ENCODE data around the gene PJA2. TPM values are rescaled to one million over a fixed set of nuclear protein-coding genes. Genes with fewer than 3 reads are reported as not detected.

PJA2 gene
- total RNA-seq, 4 donors from 2014 or later = 43.5 to 68.1 (median 65.0) TPM

GRCh38 chr5:109378095-109378494, 31.7 kb downstream of the PJA2 start:
- 91% methylated on average over 2 of the region's 2 CpGs for WGBS
- Histone ChIP-seq H3K4me3 (no peak overlapping the region), H3K27ac (no peak overlapping the region), H3K9me3 (no peaks in the 10 kb centered on the region), H3K4me1 (peaks cover 8% of the 10 kb centered on the region), H3K36me3 (peaks cover 44% of the 10 kb centered on the region), H3K27me3 (no peaks in the 10 kb centered on the region)
- TF ChIP-seq EP300 (IDR thresholded peaks at IDR 0.05) = no peak
- no peak for TF ChIP-seq POLR2A (IDR thresholded peaks at IDR 0.05)
- no peak for TF ChIP-seq POLR2AphosphoS5 (IDR thresholded peaks at IDR 0.05)
- no peak for TF ChIP-seq CTCF (IDR thresholded peaks at IDR 0.05)
- DNase-seq (ENCODE audit: low spot score in 2 of 2) = no peak

- H3K9me3 ChIP-seq = no peaks in the 10 kb centered on the region
- TF ChIP-seq EP300 (IDR thresholded peaks at IDR 0.05) (no peak), POLR2A (IDR thresholded peaks at IDR 0.05) (no peak), CTCF (IDR thresholded peaks at IDR 0.05) (no peak), POLR2AphosphoS5 (IDR thresholded peaks at IDR 0.05) (no peak)
- peaks cover 8% of the 10 kb centered on the region for H3K4me1 ChIP-seq
- no peaks in the 10 kb centered on the region for H3K27me3 ChIP-seq
- no peak overlapping the region for H3K27ac ChIP-seq
- no peak overlapping the region for H3K4me3 ChIP-seq
- DNase-seq (ENCODE audit: low spot score in 2 of 2) = no peak
- H3K36me3 ChIP-seq = peaks cover 26% of the 10 kb centered on the region
These were observed 35.1 kb downstream of the PJA2 start for GRCh38 chr5:109374625-109375024.

DNA sequence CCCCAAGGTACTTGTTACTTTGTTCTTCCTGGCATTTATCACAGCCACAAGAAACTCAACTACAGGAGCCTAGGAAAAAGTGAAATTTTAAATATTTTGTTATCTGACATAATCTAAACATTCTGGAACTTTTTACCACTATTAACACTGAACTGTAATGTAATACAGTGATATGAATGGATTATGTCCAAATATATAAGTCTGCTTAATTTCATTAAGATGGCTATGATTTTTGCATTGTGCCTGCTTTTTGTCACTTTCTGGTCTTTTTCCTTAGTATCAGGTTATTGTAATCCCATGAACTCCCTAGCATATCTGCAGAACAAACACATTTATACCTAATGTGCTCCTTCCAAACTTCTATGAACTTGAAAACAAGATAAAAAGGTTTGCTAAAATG, 35.8 kb downstream of the PJA2 start:
- no peak overlapping the region for H3K4me3 ChIP-seq
- H3K27me3 ChIP-seq = no peaks in the 10 kb centered on the region
- peaks cover 8% of the 10 kb centered on the region for H3K4me1 ChIP-seq
- DNase-seq (ENCODE audit: low spot score in 2 of 2) = no peak
- no peak for TF ChIP-seq POLR2AphosphoS5 (IDR thresholded peaks at IDR 0.05)
- TF ChIP-seq CTCF (IDR thresholded peaks at IDR 0.05) = no peak
- no peak for TF ChIP-seq POLR2A (IDR thresholded peaks at IDR 0.05)
- TF ChIP-seq EP300 (IDR thresholded peaks at IDR 0.05) = no peak
- H3K36me3 ChIP-seq = peaks cover 26% of the 10 kb centered on the region
- no peaks in the 10 kb centered on the region for H3K9me3 ChIP-seq
- H3K27ac ChIP-seq = no peak overlapping the region

DNA sequence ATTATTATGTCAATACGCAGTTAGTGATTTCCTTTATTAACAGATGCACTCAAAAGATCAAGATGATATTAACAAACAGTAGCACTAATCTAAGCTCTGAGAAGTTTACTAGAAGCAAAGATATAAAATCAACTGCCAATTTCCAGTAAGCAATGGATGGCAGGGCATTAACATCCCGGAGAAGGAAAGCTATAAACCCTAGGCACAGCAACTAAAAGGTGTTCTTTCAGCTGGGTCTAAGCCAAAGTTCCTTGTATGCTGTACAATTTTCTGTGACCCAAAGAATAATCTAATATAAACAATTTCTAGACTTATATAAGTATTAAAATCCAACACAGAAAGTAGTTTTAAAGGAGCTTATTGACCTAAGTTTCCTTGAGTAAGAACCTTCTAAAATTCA, 39.4 kb downstream of the PJA2 start:
- Histone ChIP-seq H3K4me3 (no peak overlapping the region), H3K36me3 (peaks cover 34% of the 10 kb centered on the region), H3K9me3 (no peaks in the 10 kb centered on the region), H3K4me1 (peaks cover 2% of the 10 kb centered on the region), H3K27me3 (no peaks in the 10 kb centered on the region), H3K27ac (no peak overlapping the region)
- no peak for TF ChIP-seq POLR2AphosphoS5 (IDR thresholded peaks at IDR 0.05)
- no peak for TF ChIP-seq CTCF (IDR thresholded peaks at IDR 0.05)
- no peak for TF ChIP-seq POLR2A (IDR thresholded peaks at IDR 0.05)
- no peak for TF ChIP-seq EP300 (IDR thresholded peaks at IDR 0.05)
- WGBS = 84% methylated on average over 2 of the region's 2 CpGs
- no peak for DNase-seq (ENCODE audit: low spot score in 2 of 2)

GRCh38 chr5:109365653-109366052, 44.1 kb downstream of the PJA2 start:
- Histone ChIP-seq H3K4me3 (no peak overlapping the region), H3K4me1 (no peaks in the 10 kb centered on the region), H3K27me3 (no peaks in the 10 kb centered on the region), H3K27ac (no peak overlapping the region), H3K36me3 (peaks cover 53% of the 10 kb centered on the region), H3K9me3 (no peaks in the 10 kb centered on the region)
- DNase-seq (ENCODE audit: low spot score in 2 of 2) = no peak
- TF ChIP-seq POLR2AphosphoS5 (IDR thresholded peaks at IDR 0.05) (no peak), CTCF (IDR thresholded peaks at IDR 0.05) (no peak), POLR2A (IDR thresholded peaks at IDR 0.05) (no peak), EP300 (IDR thresholded peaks at IDR 0.05) (no peak)

Measured in suprapubic skin (tissue), 4 donors.